ENCODE results near the gene TMEM190. TPM values are rescaled to one million over a fixed set of nuclear protein-coding genes. Genes with fewer than 3 reads are reported as not detected.
"Not testable (repeated sequence)": the region's sequence is repeated elsewhere in the genome, so short reads cannot be mapped to it uniquely, and the experiment has no call there.

TMEM190 gene
- not detected in 2 replicates for total RNA-seq

GRCh38 chr19:55376241-55376933, at the start of gene TMEM190:
TSS of gene TMEM190 (plus strand) at chr19:55376826. CDS start at chr19:55376854, 28 bp downstream.
- Mint-ChIP-seq H3K27ac (no peak within 1 kb of the TSS), H3K36me3 (ENCODE audit: low read depth) (peaks cover 8% of the 10 kb centered on the region), H3K27me3 (ENCODE audit: low read depth) (peaks cover 20% of the 10 kb centered on the region), H3K4me3 (ENCODE audit: low read depth) (no peak within 1 kb of the TSS), H3K9me3 (no peaks in the 10 kb centered on the region), H3K4me1 (ENCODE audit: low read depth) (peaks cover under 1% of the 10 kb centered on the region)
- intact Hi-C loops (cut with micrococcal nuclease), result no loop called here
- DNase-seq (ENCODE audit: low spot score), result no peak

- intact Hi-C loops (cut with micrococcal nuclease); H3K9me3 Mint-ChIP-seq; H3K36me3 Mint-ChIP-seq (ENCODE audit: low read depth); H3K27ac Mint-ChIP-seq; H3K4me1 Mint-ChIP-seq (ENCODE audit: low read depth); H3K4me3 Mint-ChIP-seq (ENCODE audit: low read depth); DNase-seq (ENCODE audit: low spot score); H3K27me3 Mint-ChIP-seq (ENCODE audit: low read depth): not testable (repeated sequence)
Measured at GRCh38 chr19:55328774-55329318, 47.8 kb upstream of the TMEM190 start.

DNA sequence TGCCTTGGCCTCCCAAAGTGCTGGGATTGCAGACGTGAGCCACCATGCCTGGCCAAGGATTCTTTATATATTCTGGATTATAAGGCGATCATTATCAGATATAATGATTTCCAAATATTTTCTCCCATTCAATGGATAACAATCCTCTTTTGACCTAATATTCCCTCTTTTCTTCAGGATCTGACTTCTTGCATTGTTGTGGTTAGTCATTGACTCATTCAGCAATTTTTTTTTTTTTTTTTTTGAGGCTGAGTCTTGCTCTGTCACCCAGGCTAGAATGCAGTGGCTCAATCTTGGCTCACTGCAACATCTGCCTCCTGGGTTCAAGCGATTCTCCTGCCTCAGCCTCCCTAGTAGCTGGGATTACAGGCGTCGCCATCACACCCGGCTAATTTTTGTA, 46.8 kb upstream of the TMEM190 start:
- H3K4me1 Mint-ChIP-seq (ENCODE audit: low read depth); H3K27me3 Mint-ChIP-seq (ENCODE audit: low read depth); intact Hi-C loops (cut with micrococcal nuclease); H3K36me3 Mint-ChIP-seq (ENCODE audit: low read depth); H3K4me3 Mint-ChIP-seq (ENCODE audit: low read depth); H3K27ac Mint-ChIP-seq; H3K9me3 Mint-ChIP-seq; DNase-seq (ENCODE audit: low spot score): not testable (repeated sequence)

- DNase-seq (ENCODE audit: low spot score), result no peak
- Mint-ChIP-seq H3K27me3 (ENCODE audit: low read depth) (peaks cover 7% of the 10 kb centered on the region), H3K36me3 (ENCODE audit: low read depth) (no peaks in the 10 kb centered on the region), H3K9me3 (no peaks in the 10 kb centered on the region), H3K4me3 (ENCODE audit: low read depth) (no peak overlapping the region), H3K27ac (no peak overlapping the region), H3K4me1 (ENCODE audit: low read depth) (peaks cover 5% of the 10 kb centered on the region)
- intact Hi-C loops (cut with micrococcal nuclease), result no loop called here
Measured at GRCh38 chr19:55333870-55334269, 42.8 kb upstream of the TMEM190 start.

GRCh38 chr19:55336101-55336500, 40.5 kb upstream of the TMEM190 start:
- Mint-ChIP-seq H3K27me3 (ENCODE audit: low read depth) (peaks cover 7% of the 10 kb centered on the region), H3K4me3 (ENCODE audit: low read depth) (no peak overlapping the region), H3K36me3 (ENCODE audit: low read depth) (no peaks in the 10 kb centered on the region), H3K27ac (no peak overlapping the region), H3K4me1 (ENCODE audit: low read depth) (peaks cover 11% of the 10 kb centered on the region), H3K9me3 (no peaks in the 10 kb centered on the region)
- no peak for DNase-seq (ENCODE audit: low spot score)
- intact Hi-C loops (cut with micrococcal nuclease), result loop anchor here (5.0 kb wide), 1 partner anchor 874 kb away; the partner anchor contains the start of gene LENG9

DNA sequence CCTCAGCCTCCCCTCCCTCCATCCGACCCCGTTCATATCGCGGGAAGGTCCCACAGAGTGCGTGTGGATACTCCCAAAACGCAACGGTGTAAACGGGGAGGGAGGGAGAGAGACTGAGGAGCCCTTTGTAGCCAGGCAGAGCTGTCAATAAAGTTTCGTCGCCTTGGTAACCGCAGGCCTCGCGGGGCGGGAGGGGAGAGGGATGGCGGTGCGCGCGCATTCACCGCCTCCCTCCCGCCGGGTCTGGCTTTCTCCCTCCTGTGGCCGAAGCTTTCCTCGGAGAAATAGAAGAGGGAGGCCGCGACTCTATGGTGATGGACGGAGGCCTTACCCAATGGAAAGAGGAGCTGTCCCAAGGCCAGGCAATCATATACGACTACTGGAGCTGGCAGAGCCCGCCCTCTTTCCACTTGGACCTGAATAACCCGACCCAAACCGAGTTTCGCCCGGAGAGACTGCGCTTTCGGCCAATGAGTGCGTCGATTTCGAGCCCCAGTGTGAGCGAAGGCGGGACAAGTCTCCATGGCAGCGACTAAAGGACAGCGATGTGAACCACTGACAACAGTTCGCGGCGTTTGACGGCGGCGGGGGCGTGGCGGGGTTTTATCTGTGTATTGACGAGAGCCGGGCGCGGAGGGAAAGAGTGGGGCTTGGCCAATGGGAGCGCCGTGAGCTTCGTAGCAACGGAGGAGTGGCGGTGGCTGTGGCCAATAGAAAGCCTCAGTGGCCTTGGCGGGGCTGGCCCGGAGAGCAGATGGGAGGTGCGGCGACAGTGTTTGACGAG, 37.3 kb upstream of the TMEM190 start, which contains the start of gene KMT5C:
TSS of gene KMT5C (plus strand) at position 772 of the 784 bp plus-strand sequence. CDS start 2,061 bp downstream, outside the sequence.
- no peaks in the 10 kb centered on the region for H3K9me3 Mint-ChIP-seq
- DNase-seq (ENCODE audit: low spot score), result peak; percentile 100
- peaks cover 14% of the 10 kb centered on the region for H3K4me1 Mint-ChIP-seq (ENCODE audit: low read depth)
- peaks cover 14% of the 10 kb centered on the region for H3K36me3 Mint-ChIP-seq (ENCODE audit: low read depth)
- H3K27me3 Mint-ChIP-seq (ENCODE audit: low read depth), result peaks cover 2% of the 10 kb centered on the region
- peak within 1 kb of the TSS; percentile 93 for H3K4me3 Mint-ChIP-seq (ENCODE audit: low read depth)
- intact Hi-C loops (cut with micrococcal nuclease), result loop anchor here (1.0 to 5.0 kb wide), 7 partner anchors 38 to 877 kb away; partner anchors contain the start of genes FIZ1, HSPBP1, LENG9 and PPP6R1
- peak within 1 kb of the TSS; percentile 95 for H3K27ac Mint-ChIP-seq

GRCh38 chr19:55339889-55340783, 36.5 kb upstream of the TMEM190 start:
- peaks cover 2% of the 10 kb centered on the region for H3K27me3 Mint-ChIP-seq (ENCODE audit: low read depth)
- H3K9me3 Mint-ChIP-seq, result no peaks in the 10 kb centered on the region
- H3K27ac Mint-ChIP-seq, result peak overlapping the region; percentile 95
- peaks cover 17% of the 10 kb centered on the region for H3K36me3 Mint-ChIP-seq (ENCODE audit: low read depth)
- intact Hi-C loops (cut with micrococcal nuclease), result loop anchor here (1.0 to 5.0 kb wide), 7 partner anchors 39 to 878 kb away; partner anchors contain the start of genes FIZ1, HSPBP1, LENG9 and PPP6R1
- H3K4me1 Mint-ChIP-seq (ENCODE audit: low read depth), result peaks cover 14% of the 10 kb centered on the region
- peak overlapping the region; percentile 93 for H3K4me3 Mint-ChIP-seq (ENCODE audit: low read depth)
- DNase-seq (ENCODE audit: low spot score), result peak; percentile 26

DNA sequence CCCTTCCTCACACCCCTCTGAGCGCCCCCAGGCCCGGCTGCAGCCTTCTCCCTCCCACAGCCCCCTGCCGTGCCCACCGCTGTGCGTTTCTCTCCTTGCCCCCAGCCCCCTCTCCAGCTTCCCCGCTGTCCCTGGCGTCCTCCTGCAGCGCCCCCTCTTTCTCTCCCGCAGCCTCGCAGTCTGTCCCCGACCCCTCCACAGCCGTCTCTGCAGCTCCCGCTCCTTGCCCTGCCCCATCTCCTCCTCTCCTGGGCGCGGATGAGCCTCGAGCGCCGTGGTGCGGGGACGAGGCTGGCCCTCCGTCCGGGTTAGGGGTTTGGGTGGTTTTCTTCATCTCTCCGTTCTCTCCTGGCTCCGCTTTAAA, 35.9 kb upstream of the TMEM190 start:
- intact Hi-C loops (cut with micrococcal nuclease), result no loop called here
- H3K9me3 Mint-ChIP-seq, result no peaks in the 10 kb centered on the region
- H3K4me3 Mint-ChIP-seq (ENCODE audit: low read depth), result peak overlapping the region; percentile 89
- H3K27ac Mint-ChIP-seq, result peak overlapping the region; percentile 92
- no peak for DNase-seq (ENCODE audit: low spot score)
- H3K27me3 Mint-ChIP-seq (ENCODE audit: low read depth), result peaks cover 2% of the 10 kb centered on the region
- peaks cover 14% of the 10 kb centered on the region for H3K4me1 Mint-ChIP-seq (ENCODE audit: low read depth)
- peaks cover 17% of the 10 kb centered on the region for H3K36me3 Mint-ChIP-seq (ENCODE audit: low read depth)

DNA sequence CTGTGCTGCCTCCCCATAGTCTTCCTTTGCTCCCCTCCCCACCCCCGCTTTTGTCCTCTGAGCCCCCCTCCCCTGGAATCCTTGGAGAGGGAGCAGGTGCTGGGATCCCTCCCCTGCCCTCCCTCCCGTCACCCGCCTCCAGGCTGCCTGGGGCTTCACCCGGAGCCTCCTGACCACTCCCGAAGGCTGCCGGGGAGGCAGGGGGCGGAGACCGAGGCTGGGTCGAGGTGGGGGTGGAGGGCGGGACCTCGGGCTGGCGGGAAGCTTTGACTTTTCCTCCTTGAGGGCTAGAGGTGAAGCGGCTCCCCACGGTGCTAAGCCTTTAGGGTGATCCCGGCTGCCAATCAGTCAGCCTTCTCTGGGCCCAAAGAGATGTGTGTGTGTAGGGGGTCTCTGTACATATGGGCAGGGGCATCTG, 35.4 kb upstream of the TMEM190 start:
- Mint-ChIP-seq H3K27ac (peak overlapping the region; percentile 92), H3K4me1 (ENCODE audit: low read depth) (peaks cover 14% of the 10 kb centered on the region), H3K36me3 (ENCODE audit: low read depth) (peaks cover 17% of the 10 kb centered on the region), H3K27me3 (ENCODE audit: low read depth) (peaks cover under 1% of the 10 kb centered on the region), H3K4me3 (ENCODE audit: low read depth) (peak overlapping the region; percentile 89), H3K9me3 (no peaks in the 10 kb centered on the region)
- peak; percentile 51 for DNase-seq (ENCODE audit: low spot score)
- intact Hi-C loops (cut with micrococcal nuclease), result no loop called here

DNA sequence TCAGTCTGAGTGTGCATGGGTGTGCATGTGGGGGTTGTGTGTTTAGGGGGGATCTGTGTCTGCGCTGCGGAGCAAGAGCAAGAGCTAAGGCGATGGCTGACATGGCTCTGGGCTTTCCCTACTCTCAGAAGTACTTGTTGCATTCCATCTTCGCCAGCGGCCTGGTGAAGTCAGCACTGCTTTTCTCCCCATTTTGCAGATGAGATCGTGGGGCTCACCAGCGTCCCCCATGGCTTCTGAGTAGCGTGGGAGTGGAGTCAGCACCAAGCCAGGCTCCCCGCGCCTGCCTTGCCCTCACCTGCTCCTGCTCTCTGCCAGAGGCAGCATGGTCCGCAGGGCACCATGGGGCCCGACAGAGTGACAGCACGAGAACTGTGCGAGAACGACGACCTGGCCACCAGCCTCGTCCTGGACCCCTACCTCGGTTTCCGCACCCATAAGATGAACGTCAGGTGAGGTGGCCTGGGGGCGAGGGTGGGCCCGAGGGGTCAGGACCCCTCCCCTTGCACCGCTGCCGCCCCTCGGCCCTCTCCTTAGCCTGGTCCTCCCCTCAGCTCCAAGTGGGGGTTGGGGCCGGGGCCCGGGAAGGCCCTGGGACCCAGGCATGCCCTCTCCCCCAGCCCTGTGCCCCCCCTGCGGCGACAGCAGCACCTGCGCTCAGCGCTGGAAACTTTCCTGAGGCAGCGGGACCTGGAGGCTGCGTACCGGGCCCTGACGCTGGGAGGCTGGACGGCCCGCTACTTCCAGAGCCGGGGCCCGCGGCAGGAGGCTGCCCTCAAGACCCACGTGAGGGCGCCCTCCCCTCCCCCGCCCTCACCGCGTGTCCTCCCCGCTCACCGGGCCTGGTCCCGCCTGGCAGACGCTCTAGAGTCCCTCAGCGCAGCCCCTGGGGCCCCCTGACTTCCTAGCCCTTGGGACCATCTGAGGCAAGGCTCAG, 34.8 kb upstream of the TMEM190 start:
- H3K27ac Mint-ChIP-seq, result peak overlapping the region; percentile 54
- DNase-seq (ENCODE audit: low spot score), result no peak
- peak overlapping the region; percentile 69 for H3K4me3 Mint-ChIP-seq (ENCODE audit: low read depth)
- H3K9me3 Mint-ChIP-seq, result no peaks in the 10 kb centered on the region
- H3K36me3 Mint-ChIP-seq (ENCODE audit: low read depth), result peaks cover 17% of the 10 kb centered on the region
- no peaks in the 10 kb centered on the region for H3K27me3 Mint-ChIP-seq (ENCODE audit: low read depth)
- H3K4me1 Mint-ChIP-seq (ENCODE audit: low read depth), result peaks cover 14% of the 10 kb centered on the region
- intact Hi-C loops (cut with micrococcal nuclease), result no loop called here

DNA sequence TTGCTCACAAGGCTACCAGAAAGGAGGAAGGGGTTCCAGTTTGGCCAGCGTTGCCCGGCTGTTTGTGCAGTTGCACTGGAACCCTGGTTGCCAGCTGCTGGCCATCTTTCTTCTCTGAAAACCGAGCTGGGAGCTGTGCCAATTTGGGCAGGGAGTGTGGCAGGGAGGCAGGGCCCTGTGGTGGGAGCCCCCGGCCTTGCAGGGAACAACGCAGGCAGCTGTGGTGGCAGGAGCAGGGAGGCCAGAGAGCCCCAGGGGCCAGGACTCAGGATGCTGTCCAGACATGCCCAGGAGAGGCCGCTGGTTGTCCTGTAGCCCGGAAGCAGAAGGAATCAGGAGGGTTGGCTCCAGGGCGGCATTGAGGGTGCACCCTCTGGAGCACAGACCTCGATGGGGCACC, 32.2 kb upstream of the TMEM190 start:
- Mint-ChIP-seq H3K36me3 (ENCODE audit: low read depth) (peaks cover 20% of the 10 kb centered on the region), H3K4me1 (ENCODE audit: low read depth) (peaks cover 7% of the 10 kb centered on the region)

More for the DNA sequence above, 32.2 kb upstream of the TMEM190 start:
- intact Hi-C loops (cut with micrococcal nuclease), result no loop called here
- Mint-ChIP-seq H3K9me3 (no peaks in the 10 kb centered on the region), H3K27ac (no peak overlapping the region), H3K27me3 (ENCODE audit: low read depth) (no peaks in the 10 kb centered on the region), H3K4me3 (ENCODE audit: low read depth) (no peak overlapping the region)
- no peak for DNase-seq (ENCODE audit: low spot score)

Measured in activated T-helper 2 cell treated with anti-CD3 and anti-CD28 coated beads, Interferon-gamma antibody, Interleukin-2, Interleukin-4, amounts not matched to agents 10 μg/mL and 5 μg/mL and 100 μg/mL, durations not matched to agents 14 hours and 24 hours and 36 hours (primary cell).